HG02571 (cell line): Measurements from ENCODE around the gene TRNAU1AP.
"Not testable (repeated sequence)": the region's sequence is repeated elsewhere in the genome, so short reads cannot be mapped to it uniquely, and the experiment has no call there.

Source experiments
- ATAC-seq: cut with Tn5 transposase; IDR thresholded peaks from one replicate; pipeline ENCODE4 v1.9.1; 2021; ENCODE audit warnings: mild to moderate bottlenecking, moderate library complexity; ENCODE audit not compliant: unreplicated experiment

The TRNAU1AP gene

GRCh38 chr1:28552758-28553663 lies at the start of gene TRNAU1AP:
TSS of gene TRNAU1AP (plus strand) at chr1:28553085. CDS start at chr1:28553111, 26 bp downstream.
- ATAC-seq, result peak; percentile 88

GRCh38 chr1:28503117-28503516 lies 49.8 kb upstream of the TRNAU1AP start:
- no peak for ATAC-seq

- ATAC-seq, result peak; percentile 72
These were observed 47.3 kb upstream of the TRNAU1AP start, which contains the start of gene RCC1 for GRCh38 chr1:28505406-28506187. TSS of gene RCC1 (plus strand) at chr1:28506043. CDS start at chr1:28529867, 23,824 bp downstream.

- no peak for ATAC-seq
These were observed 46.0 kb upstream of the TRNAU1AP start for GRCh38 chr1:28506907-28507246.

GRCh38 chr1:28507247-28507645 lies 45.6 kb upstream of the TRNAU1AP start:
- no peak for ATAC-seq

GRCh38 chr1:28507646-28508434 lies 45.0 kb upstream of the TRNAU1AP start:
- no peak for ATAC-seq

- no peak for ATAC-seq
These were observed 44.5 kb upstream of the TRNAU1AP start for GRCh38 chr1:28508435-28508754.

- no peak for ATAC-seq
These were observed 43.1 kb upstream of the TRNAU1AP start for GRCh38 chr1:28509705-28510272.

GRCh38 chr1:28510273-28510969 lies 42.5 kb upstream of the TRNAU1AP start:
- no peak for ATAC-seq

- no peak for ATAC-seq
These were observed 41.9 kb upstream of the TRNAU1AP start for GRCh38 chr1:28510970-28511440.

GRCh38 chr1:28512058-28512611 lies 40.8 kb upstream of the TRNAU1AP start:
- no peak for ATAC-seq

- not testable (repeated sequence) for ATAC-seq
These were observed 38.4 kb upstream of the TRNAU1AP start for GRCh38 chr1:28514445-28514933.

GRCh38 chr1:28516518-28516956 lies 36.3 kb upstream of the TRNAU1AP start:
- ATAC-seq, result no peak

- ATAC-seq, result peak; percentile 7
These were observed 35.3 kb upstream of the TRNAU1AP start for GRCh38 chr1:28517649-28517999.

GRCh38 chr1:28518000-28518744 lies 34.7 kb upstream of the TRNAU1AP start:
- ATAC-seq, result peak; percentile 57

GRCh38 chr1:28518745-28519341 lies 34.0 kb upstream of the TRNAU1AP start:
- ATAC-seq, result no peak

- no peak for ATAC-seq
These were observed 32.7 kb upstream of the TRNAU1AP start for GRCh38 chr1:28519946-28520725.

- not testable (repeated sequence) for ATAC-seq
These were observed 32.1 kb upstream of the TRNAU1AP start for GRCh38 chr1:28520796-28521195.
